HepG2 (cell line): ENCODE results near the gene PCSK5. TPM values are rescaled to one million over a fixed set of nuclear protein-coding genes. Genes with fewer than 3 reads are reported as not detected.

ENCODE experiments used
- ATAC-seq: fragments of 200-7000 bp; cut with Tn5 transposase; 3 replicates; pipeline ENCODE4 v1.9.1; 2020; ENCODE audit warnings: mild to moderate bottlenecking, moderate library complexity
- BruUV-seq: library from RNA; stranded (reverse); fragments of 400-500 nt; replicated peaks from 2 replicates; lab custom pipeline; 2021; lab: Mats Ljungman, UMichigan
- CTCF ChIA-PET: fragments of 300-600 bp; formaldehyde crosslinking; extraction: SDS; loops from one replicate; lab custom pipeline; 2021; ENCODE audit warnings: low total read pairs, inconsistent platforms, low intra/inter-chr PET ratio; lab: Yijun Ruan, JAX
- POLR2A ChIA-PET: fragments of 350-600 bp; sonication (Branson Sonifier 250); formaldehyde crosslinking; loops from one replicate; lab custom pipeline; 2020; ENCODE audit warnings: antibody characterized with exemption, inconsistent platforms; lab: Yijun Ruan, JAX
- DNase-seq: peaks from one replicate; pipeline ENCODE4 v3.0.0-alpha.2; 2015; ENCODE audit warnings: low spot score
- FAIRE-seq: peaks from 3 replicates; lab custom pipeline; 2011; peaks lifted over from hg19 to GRCh38; lab: Jason Lieb, UNC
- H2AFZ ChIP-seq: one replicate; pipeline ENCODE4 v1.6.1; 2011; ENCODE audit warnings: low read length, inconsistent platforms
- H3K27ac ChIP-seq: fragments of 300-600 bp; 3 replicates; pipeline ENCODE4 v1.8.0; 2011; ENCODE audit warnings: mixed run types, mild to moderate bottlenecking, mixed read lengths, low read length, inconsistent platforms; ENCODE audit not compliant: insufficient read depth; ENCODE audit errors: extremely low read length
- H3K27me3 ChIP-seq, 2 experiments: fragments of 200-600 bp in 1 of 2; 2 replicates in 1 of 2; 3 replicates in 1 of 2; pipeline versions ENCODE4 v1.6.0 to v1.8.0; 2011; ENCODE audit warnings: low read length in 2 of 2, mild to moderate bottlenecking in 2 of 2, moderate library complexity in 2 of 2, inconsistent platforms in 1 of 2; ENCODE audit not compliant: insufficient read depth in 2 of 2, control insufficient read depth in 1 of 2
- H3K36me3 ChIP-seq, 2 experiments: fragments of 200-600 bp in 1 of 2; replicated peaks in 1 of 2; 2 replicates in 1 of 2; 3 replicates in 1 of 2; pipeline versions ENCODE4 v1.5.1 to v1.8.0; 2011; ENCODE audit warnings: low read length in 2 of 2, inconsistent platforms in 1 of 2; ENCODE audit not compliant: insufficient read depth in 2 of 2, control insufficient read depth in 1 of 2
- H3K4me1 ChIP-seq: 2 replicates; pipeline ENCODE4 v1.5.1; 2012; ENCODE audit warnings: low read length, inconsistent platforms; ENCODE audit not compliant: insufficient read depth
- H3K4me2 ChIP-seq: 2 replicates; pipeline ENCODE4 v1.6.0; 2011; ENCODE audit warnings: low read depth, low read length, inconsistent platforms
- H3K4me3 ChIP-seq, 3 experiments: fragments of 200-600 bp in 1 of 3; sonication (generic), shearing (Covaris generic) in 1 of 3; replicated peaks in 1 of 3; 2 replicates each; pipeline ENCODE4 v1.5.1; 2011 to 2016; ENCODE audit warnings: low read length in 3 of 3, inconsistent platforms in 2 of 3, low read depth in 2 of 3, mild to moderate bottlenecking in 2 of 3, control low read depth in 1 of 3, mixed read lengths in 1 of 3; ENCODE audit not compliant: insufficient read depth in 1 of 3
- H3K79me2 ChIP-seq: one replicate; pipeline ENCODE4 v1.6.1; 2011; ENCODE audit warnings: low read length, inconsistent platforms; ENCODE audit not compliant: insufficient read depth
- H3K9ac ChIP-seq: 2 replicates; pipeline ENCODE4 v1.6.0; 2011; ENCODE audit warnings: mild to moderate bottlenecking, low read depth, low read length, inconsistent platforms; ENCODE audit not compliant: insufficient read depth
- H3K9me3 ChIP-seq: 2 replicates; pipeline ENCODE4 v1.5.1; 2012; ENCODE audit warnings: mild to moderate bottlenecking, low read length
- H4K20me1 ChIP-seq: 2 replicates; pipeline ENCODE4 v1.6.0; 2011; ENCODE audit warnings: inconsistent platforms, mild to moderate bottlenecking, low read length, moderate library complexity; ENCODE audit not compliant: insufficient read depth
- AHR ChIP-seq: IDR thresholded peaks from 2 replicates; pipeline ENCODE4 v1.6.1; 2018; ENCODE audit warnings: missing genetic modification reagents, missing compliant biosample characterization
- ARID5B ChIP-seq: IDR thresholded peaks from 2 replicates; pipeline ENCODE4 v1.4.0; 2020; ENCODE audit warnings: mild to moderate bottlenecking, missing genetic modification reagents
- ARNTL ChIP-seq: sonication (generic); formaldehyde crosslinking; IDR thresholded peaks from 2 replicates; pipeline ENCODE4 v1.4.0; 2020; ENCODE audit warnings: mild to moderate bottlenecking, missing genetic modification reagents
- CCDC6 ChIP-seq: sonication (generic); formaldehyde crosslinking; IDR thresholded peaks from 2 replicates; pipeline ENCODE4 v1.8.1; 2022; ENCODE audit warnings: mild to moderate bottlenecking, missing genetic modification reagents, moderate library complexity
- EED ChIP-seq: sonication (generic); formaldehyde crosslinking; IDR thresholded peaks from 2 replicates; pipeline ENCODE4 v1.5.0; 2020; ENCODE audit warnings: mild to moderate bottlenecking, missing genetic modification reagents
- ELF1 ChIP-seq: sonication (generic); formaldehyde crosslinking; IDR thresholded peaks from 2 replicates; pipeline ENCODE4 v1.4.0; 2020; ENCODE audit warnings: missing genetic modification reagents
- KDM5B ChIP-seq: sonication (generic); formaldehyde crosslinking; IDR thresholded peaks from 2 replicates; pipeline ENCODE4 v1.4.0; 2020; ENCODE audit warnings: missing genetic modification reagents, mild to moderate bottlenecking, borderline replicate concordance
- KLF15 ChIP-seq: sonication (generic); formaldehyde crosslinking; IDR thresholded peaks from 2 replicates; pipeline ENCODE4 v1.8.1; 2023; ENCODE audit warnings: borderline replicate concordance, mild to moderate bottlenecking, inconsistent platforms, missing genetic modification reagents, mixed read lengths
- TOPORS ChIP-seq: sonication (generic); formaldehyde crosslinking; IDR thresholded peaks from 2 replicates; pipeline ENCODE4 v1.8.0; 2023; ENCODE audit warnings: mild to moderate bottlenecking, missing genetic modification reagents
- ZFP41 ChIP-seq: sonication (generic); formaldehyde crosslinking; IDR thresholded peaks from 2 replicates; pipeline ENCODE4 v1.4.0; 2020; ENCODE audit warnings: mild to moderate bottlenecking, missing genetic modification reagents, borderline replicate concordance
- ZNF263 ChIP-seq: sonication (generic); formaldehyde crosslinking; IDR thresholded peaks from 2 replicates; pipeline ENCODE4 v1.4.0; 2020; ENCODE audit warnings: missing genetic modification reagents
- ZNF292 ChIP-seq: sonication (generic); formaldehyde crosslinking; IDR thresholded peaks from 2 replicates; pipeline ENCODE4 v1.8.1; 2022; ENCODE audit warnings: mild to moderate bottlenecking, low read depth, missing genetic modification reagents, borderline replicate concordance
- ZNF432 ChIP-seq: sonication (generic); formaldehyde crosslinking; IDR thresholded peaks from 2 replicates; pipeline ENCODE4 v1.5.0; 2020; ENCODE audit warnings: missing genetic modification reagents, mild to moderate bottlenecking, borderline replicate concordance
- ZNF841 ChIP-seq: sonication (generic); formaldehyde crosslinking; IDR thresholded peaks from 2 replicates; pipeline ENCODE4 v1.8.1; 2023; ENCODE audit warnings: missing genetic modification reagents, borderline replicate concordance
- WGBS: methylation state at CpG from one replicate; pipeline ENCODE4 v1.1.6; 2017; ENCODE audit warnings: low lambda C conversion rate; 5-methylcytosine and 5-hydroxymethylcytosine counted together
- in situ Hi-C: cut with HindIII; loops from 2 replicates; pipeline ENCODE4 v1.10.0; 2017; ENCODE audit warnings: low pct_unique_long_range_greater_than_20kb; ENCODE audit not compliant: extremely low pct_ligation_motif_present
- intact Hi-C: fragments of 100-400 bp; cut with micrococcal nuclease; formaldehyde crosslinking; loops from one replicate; pipeline ENCODE4 v1.10.0; 2022; ENCODE audit not compliant: unreplicated experiment
- polyA plus RNA-seq, 8 experiments: library from polyadenylated mRNA; depleted of rRNA in 3 of 8; stranded (reverse) in 7 of 8; unstranded in 1 of 8; fragments of >200 nt; fragmentation: Illumina TruSeq in 4 of 8; extraction: Trizol in 4 of 8; gene quantifications; 2 replicates each; pipeline versions ENCODE4 v1.2.1 to v1.2.3, GENCODE V29; 2011 to 2016; ENCODE audit warnings: low read depth in 4 of 8, missing spikeins in 1 of 8, mixed read lengths in 1 of 8; ENCODE audit not compliant: insufficient read depth in 1 of 8
- total RNA-seq, 5 experiments: library from RNA; depleted of rRNA; stranded (reverse); fragments of >200 nt; fragmentation: Illumina TruSeq; extraction: Trizol; gene quantifications; 2 replicates each; pipeline ENCODE4 v1.2.3, GENCODE V29; 2016; ENCODE audit warnings: low read depth in 1 of 5
- TF ChIP-seq, protein P1 (sequence below): sonication (generic); formaldehyde crosslinking; IDR thresholded peaks from 2 replicates; pipeline ENCODE4 v1.4.0; 2020; ENCODE audit warnings: missing genetic modification reagents

PCSK5 gene
- total and polyA plus RNA-seq, 2 of the 13 experiments (the other 11 are each of a cell fraction or from before 2014, with no cell fraction given) = 0.55 to 0.66 TPM

- no peak for DNase-seq
- no peak overlapping the region for H3K9ac ChIP-seq
- no peak for FAIRE-seq
- in situ Hi-C loops = no loop called here
- no peak overlapping the region for H3K4me3 ChIP-seq
- H3K4me2 ChIP-seq = no peak overlapping the region
- no peaks in the 10 kb centered on the region for H3K36me3 ChIP-seq
- intact Hi-C loops = no loop called here
- ATAC-seq = no peak
- H4K20me1 ChIP-seq = no peaks in the 10 kb centered on the region
- ChIA-PET CTCF (no interaction called here), POLR2A (no interaction called here)
- no peaks in the 10 kb centered on the region for H3K79me2 ChIP-seq
- TF ChIP-seq KDM5B = no peak
- TF ChIP-seq TOPORS (CRISPR knock-in tag) = no peak
- TF ChIP-seq, protein P1, sequence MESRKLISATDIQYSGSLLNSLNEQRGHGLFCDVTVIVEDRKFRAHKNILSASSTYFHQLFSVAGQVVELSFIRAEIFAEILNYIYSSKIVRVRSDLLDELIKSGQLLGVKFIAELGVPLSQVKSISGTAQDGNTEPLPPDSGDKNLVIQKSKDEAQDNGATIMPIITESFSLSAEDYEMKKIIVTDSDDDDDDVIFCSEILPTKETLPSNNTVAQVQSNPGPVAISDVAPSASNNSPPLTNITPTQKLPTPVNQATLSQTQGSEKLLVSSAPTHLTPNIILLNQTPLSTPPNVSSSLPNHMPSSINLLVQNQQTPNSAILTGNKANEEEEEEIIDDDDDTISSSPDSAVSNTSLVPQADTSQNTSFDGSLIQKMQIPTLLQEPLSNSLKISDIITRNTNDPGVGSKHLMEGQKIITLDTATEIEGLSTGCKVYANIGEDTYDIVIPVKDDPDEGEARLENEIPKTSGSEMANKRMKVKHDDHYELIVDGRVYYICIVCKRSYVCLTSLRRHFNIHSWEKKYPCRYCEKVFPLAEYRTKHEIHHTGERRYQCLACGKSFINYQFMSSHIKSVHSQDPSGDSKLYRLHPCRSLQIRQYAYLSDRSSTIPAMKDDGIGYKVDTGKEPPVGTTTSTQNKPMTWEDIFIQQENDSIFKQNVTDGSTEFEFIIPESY (CRISPR knock-in tag) = no peak
- no peak for TF ChIP-seq ZNF432 (CRISPR knock-in tag)
- TF ChIP-seq CCDC6 (CRISPR knock-in tag) = no peak
- no peak for TF ChIP-seq ZNF841 (CRISPR knock-in tag)
- no peak for TF ChIP-seq ZFP41 (CRISPR knock-in tag)
- BruUV-seq = no TSS peak
- no peak overlapping the region for H2AFZ ChIP-seq
- no peaks in the 10 kb centered on the region for H3K9me3 ChIP-seq
- no peaks in the 10 kb centered on the region for H3K4me1 ChIP-seq
- H3K27me3 ChIP-seq = no peaks in the 10 kb centered on the region
- WGBS = 57% methylated on average over 5 of the region's 5 CpGs
- no peak overlapping the region for H3K27ac ChIP-seq
Observed at GRCh38 chr9:76161106-76161505, 270.6 kb downstream of the PCSK5 start.

- Histone ChIP-seq H3K4me2 (no peak overlapping the region), H3K27me3 (no peaks in the 10 kb centered on the region), H3K4me1 (no peaks in the 10 kb centered on the region), H3K9ac (no peak overlapping the region), H3K36me3 (no peaks in the 10 kb centered on the region), H4K20me1 (no peaks in the 10 kb centered on the region), H3K27ac (no peak overlapping the region), H2AFZ (no peak overlapping the region), H3K9me3 (no peaks in the 10 kb centered on the region), H3K4me3 (no peak overlapping the region), H3K79me2 (no peaks in the 10 kb centered on the region)
- BruUV-seq = no TSS peak
- 62% methylated on average over 7 of the region's 13 CpGs for WGBS
- DNase-seq (no peak), FAIRE-seq (no peak), ATAC-seq (no peak)
- intact Hi-C loops (no loop called here), in situ Hi-C loops (no loop called here)
- POLR2A ChIA-PET = no interaction called here
- CTCF ChIA-PET = no interaction called here
- TF ChIP-seq KLF15 (CRISPR knock-in tag) (no peak), ZNF292 (CRISPR knock-in tag) (no peak), ARNTL (no peak), AHR (no peak), ZNF263 (CRISPR knock-in tag) (no peak), ELF1 (no peak), ARID5B (CRISPR knock-in tag) (no peak), EED (CRISPR knock-in tag) (no peak)
Observed at GRCh38 chr9:76161541-76161940, 271.1 kb downstream of the PCSK5 start.
